GM15510 (cell line): ENCODE data around the gene AMH.

ENCODE experiments used
- POLR2A ChIP-seq: IDR thresholded peaks from 3 replicates; pipeline ENCODE4 v1.6.1; 2011; ENCODE audit warnings: borderline replicate concordance; ENCODE audit not compliant: insufficient read length; ENCODE audit errors: extremely low read depth

Gene AMH

DNA sequence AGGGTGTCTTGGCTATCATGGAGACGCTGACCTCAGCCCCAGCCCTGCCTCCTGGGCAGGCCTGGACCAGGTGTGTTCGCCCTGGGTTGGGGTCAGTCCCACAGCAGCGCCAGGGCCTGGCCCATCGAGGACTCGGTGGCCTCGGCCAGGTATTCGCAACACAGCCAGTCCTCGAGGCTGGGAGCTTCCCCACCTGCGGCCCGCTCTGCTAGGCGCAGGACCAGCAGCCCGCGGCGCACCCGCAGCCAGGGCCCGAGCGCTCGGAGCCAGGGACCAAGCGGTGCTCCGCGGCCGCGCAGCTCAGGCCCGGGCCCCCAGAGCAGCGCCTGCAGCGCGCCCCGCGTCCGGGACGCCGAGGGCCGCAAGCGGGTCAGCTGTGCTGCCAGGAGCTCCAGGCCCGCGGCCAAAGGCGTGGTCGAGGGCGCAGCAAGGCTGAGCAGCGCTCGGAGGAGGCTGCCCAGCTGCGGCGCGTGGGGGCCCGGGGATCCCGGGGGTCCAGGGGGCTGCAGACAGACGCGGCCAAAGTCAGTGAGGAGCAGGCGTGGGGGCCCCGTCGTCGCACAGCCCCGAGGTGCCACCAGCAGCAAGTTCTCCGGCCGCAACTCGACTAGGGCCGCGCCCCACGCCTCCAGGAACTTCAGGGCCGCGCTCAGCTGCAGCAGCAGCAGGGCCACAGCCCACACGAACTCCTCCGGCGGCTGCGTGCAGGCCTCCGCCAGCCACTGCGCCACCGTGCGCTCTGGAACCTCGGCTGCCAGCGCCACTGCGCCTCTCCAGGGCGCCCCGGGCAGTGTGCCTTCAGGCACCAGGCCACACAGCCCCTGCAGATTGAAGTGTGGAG is 26.7 kb downstream of the AMH start:
- TF ChIP-seq POLR2A: no peak

DNA sequence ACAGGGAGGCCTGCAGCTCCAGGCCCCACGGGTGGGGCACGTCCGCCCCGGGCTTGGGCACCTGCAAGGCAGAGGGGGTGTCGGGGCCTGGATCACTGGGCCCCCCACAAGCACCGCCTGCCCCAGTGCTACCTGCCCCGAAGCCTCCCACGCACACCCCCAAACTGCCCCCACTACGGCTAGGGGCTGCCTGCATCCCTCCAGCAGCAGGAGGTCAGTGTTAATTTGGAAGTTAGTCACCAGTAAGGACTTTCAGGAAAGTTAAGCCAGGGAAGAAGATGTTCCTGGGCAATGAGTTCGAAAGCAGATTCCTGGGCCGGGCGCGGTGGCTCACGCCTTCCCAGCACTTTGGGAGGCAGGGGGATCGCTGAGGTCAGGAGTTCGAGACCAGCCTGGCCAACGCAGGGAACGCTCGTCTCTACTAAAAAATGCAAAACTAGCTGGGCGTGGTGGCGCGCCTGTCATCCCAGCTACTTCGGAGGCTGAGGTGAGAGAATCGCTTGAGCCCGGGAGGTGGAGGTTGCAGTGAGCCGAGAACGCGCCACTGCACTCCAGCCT is 27.4 kb downstream of the AMH start:
- no peak for TF ChIP-seq POLR2A

DNA sequence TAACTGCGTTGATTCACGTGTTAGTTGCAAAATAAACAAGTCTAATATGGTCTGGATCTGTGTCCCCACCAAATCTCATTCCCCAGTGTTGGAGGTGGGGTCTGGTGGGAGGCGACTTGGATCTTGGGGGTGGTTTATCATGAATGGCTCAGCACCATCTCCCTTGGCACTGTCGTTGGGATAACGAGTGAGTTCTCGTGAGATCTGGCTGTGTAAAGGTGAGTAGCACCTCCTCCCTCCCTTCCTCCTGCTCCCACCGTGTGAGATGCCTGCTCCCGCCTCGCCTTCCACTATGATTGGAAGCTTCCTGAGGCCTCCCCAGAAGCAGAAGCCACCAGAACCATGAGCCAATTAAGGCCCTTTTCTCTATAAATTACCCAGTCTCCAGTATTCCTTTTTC is 28.0 kb downstream of the AMH start:
- no peak for TF ChIP-seq POLR2A

DNA sequence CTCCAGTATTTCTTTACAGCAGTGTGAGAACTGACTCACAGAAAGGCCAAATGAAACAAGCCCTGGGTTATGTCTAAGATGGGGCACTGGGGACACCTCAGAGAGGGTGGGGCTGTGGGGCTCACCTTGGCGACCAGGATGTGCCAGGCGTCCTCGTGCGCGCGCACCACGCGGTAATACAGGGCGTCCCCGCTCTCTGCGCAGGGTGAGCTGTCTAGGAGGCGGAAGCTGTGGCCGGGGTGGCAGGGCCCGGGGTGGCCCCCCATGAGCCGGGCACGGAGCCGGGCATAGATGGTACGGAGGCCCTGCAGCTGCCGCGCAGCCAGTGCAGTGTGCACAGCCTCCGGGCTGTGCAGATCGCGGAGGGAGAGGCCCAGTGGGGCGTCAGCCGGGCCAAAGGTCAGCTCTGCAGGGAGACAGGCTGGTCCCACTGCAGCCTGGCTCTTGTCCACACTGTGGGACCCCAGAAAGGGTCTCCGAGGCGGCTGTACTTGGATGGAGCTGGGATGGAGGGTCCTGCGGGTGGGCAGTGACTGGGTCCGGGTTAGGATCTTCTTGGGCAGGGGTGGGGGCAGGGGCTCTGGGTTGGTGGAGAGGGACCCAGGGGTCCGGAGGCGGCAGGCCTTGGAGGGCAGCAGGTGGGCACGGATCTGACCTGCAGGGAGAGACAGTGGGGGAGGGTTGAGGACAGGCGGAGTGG is 29.5 kb downstream of the AMH start:
- TF ChIP-seq POLR2A: no peak

DNA sequence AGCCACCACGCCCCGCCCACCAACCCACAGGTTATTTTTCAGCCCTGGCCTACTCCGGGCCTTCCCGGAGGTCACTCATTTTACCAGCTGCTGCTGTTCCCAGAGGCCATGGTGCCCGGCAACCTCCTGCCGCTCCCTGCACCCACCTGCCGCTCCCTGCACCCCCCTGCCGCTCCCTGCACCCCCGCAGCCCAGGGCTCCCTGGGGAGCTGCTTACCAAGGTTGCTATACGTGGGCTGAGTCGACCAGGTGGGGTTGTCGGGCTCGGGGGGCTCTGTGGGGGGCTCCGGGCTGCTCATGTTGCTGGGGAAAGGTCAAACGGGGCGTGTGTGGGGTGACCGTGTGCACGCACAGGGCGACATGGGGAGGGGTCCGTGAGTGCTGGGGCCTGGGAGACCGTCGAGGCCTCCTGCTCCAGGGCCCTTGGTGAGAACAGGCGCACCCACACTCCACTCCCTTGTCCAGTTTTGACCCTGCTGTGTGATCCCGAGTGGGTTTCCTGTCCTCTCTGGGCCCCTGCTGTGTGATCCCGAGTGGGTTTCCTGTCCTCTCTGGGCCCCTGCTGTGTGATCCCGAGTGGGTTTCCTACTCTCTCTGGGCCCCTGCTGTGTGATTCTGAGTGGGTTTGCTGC is 31.6 kb downstream of the AMH start:
- TF ChIP-seq POLR2A: no peak

DNA sequence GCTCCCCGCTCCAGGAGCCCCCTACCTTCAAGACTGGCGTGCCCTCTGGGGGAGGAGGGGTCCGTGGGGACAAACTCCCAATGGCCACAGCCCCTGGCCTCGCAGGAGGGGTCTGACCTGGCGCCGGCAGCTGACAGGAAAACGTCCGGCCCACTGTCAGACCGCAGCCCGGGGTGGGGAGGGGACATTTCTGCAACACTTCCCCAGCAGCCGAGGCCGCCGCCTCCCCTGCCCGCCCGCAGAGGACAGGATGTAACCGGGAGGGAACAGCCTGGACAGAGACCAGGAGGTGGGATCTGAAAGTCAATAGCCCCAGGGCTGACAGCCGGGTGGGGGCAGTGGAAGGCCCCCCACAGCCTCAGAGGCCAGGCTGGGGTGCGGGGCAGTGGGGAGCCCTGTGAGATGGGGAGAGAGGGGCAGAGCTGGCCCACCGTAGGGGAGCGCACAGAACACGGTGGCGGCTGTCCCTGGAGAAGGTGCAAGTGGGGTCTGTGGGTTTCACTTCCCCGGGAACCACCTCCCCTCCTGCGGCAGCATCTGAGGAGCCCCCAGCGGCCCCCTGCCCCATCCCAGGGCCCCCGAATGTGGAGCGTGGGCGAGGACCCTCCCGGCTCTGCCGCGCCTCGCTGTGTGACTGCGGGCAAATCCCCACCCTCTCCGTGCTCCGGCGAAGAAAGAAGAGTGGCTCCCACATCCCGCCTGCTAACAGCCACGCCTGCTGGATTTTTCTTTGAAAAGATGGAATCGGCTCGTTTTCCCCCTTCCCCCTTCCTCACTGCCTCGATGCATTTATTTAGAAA is 33.1 kb downstream of the AMH start, which contains the start of gene PEAK3:
PEAK3 (minus strand) TSS at position 114 of the 800 bp plus-strand sequence. CDS start 1,244 bp downstream, outside the sequence.
- no peak for TF ChIP-seq POLR2A

DNA sequence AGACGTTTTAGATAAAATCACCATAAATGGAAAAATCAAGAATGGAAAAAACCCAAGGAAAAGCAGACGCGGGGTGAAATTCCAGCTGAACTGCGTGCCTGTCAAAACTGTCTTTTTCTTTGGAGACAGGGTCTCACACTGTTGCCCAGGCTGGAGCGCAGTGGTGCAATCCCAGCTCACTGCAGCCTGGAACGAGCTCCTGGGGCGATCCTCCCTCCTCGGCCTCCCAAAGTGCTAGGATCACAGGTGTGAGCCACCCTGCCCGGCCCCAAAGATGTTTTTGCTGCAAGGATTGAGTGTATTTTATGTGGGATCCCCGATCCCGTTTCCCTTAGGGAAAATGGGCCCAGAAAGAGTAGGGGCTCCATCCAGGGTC is 33.7 kb downstream of the AMH start:
- TF ChIP-seq POLR2A: no peak

DNA sequence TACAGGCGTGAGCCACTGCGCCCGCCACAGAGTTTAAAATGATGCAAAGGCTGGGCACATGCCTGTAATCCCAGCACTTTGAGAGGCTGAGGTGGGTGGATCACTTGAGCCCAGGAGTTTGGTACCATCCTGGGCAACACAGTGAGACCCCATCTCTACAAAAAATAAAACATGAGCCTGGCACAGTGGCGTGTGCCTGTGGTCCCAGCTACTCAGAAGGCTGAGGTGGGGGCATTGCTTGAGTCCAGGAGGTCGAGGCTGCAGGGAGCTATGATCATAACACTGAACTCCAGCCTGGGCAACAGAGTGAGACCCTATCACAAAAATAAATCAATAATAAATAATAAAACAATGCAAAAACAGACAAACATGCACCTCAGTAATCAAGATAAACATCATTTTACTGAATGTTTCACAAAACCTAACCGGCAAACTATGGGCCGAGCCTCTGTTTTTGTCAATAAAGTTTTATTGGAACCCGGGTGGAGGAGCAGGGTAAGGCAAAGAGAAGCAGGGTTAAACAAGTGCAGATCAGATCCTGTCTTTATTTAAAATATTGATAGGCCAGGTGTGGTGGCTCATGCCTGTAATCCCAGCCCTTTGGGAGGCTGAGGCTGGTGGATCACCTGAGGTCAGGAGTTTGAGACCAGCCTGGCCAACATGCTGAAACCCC is 34.8 kb downstream of the AMH start:
- no peak for TF ChIP-seq POLR2A

DNA sequence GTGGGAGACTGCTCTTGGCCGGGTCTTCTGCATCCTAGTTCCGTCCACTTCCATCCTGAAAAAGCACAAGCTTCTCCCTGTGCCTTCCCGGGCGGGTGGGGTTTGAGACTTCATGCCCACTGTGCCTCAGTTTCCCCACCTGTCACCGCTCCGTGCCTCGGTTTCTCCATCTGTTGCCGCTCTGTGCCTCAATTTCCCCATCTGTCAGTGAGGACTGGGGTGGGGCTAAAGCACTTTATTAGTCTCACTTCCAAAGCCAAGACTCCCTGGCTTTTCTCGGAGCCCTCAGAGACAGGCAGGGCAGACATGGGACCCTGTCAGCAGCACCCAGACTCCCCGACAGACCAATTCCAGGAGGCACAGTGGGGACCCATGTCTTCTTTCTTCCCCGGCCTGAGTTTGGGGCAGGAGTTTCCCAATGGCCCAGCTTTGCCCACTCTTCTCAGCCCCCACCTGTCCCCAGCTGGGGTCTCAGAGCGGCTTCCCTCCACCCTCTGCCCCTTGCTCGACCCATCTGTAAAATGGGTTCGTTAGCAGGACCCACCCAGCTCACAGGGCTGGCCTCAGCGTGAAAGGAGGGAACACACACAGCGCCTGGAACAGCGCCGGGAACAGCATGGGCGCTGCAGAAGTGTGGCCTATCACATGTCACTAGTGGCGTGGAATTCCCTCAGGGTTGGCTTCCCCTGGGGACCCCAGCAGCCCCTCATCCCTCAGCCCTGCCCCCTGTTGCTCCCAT is 37.4 kb downstream of the AMH start:
- no peak for TF ChIP-seq POLR2A

DNA sequence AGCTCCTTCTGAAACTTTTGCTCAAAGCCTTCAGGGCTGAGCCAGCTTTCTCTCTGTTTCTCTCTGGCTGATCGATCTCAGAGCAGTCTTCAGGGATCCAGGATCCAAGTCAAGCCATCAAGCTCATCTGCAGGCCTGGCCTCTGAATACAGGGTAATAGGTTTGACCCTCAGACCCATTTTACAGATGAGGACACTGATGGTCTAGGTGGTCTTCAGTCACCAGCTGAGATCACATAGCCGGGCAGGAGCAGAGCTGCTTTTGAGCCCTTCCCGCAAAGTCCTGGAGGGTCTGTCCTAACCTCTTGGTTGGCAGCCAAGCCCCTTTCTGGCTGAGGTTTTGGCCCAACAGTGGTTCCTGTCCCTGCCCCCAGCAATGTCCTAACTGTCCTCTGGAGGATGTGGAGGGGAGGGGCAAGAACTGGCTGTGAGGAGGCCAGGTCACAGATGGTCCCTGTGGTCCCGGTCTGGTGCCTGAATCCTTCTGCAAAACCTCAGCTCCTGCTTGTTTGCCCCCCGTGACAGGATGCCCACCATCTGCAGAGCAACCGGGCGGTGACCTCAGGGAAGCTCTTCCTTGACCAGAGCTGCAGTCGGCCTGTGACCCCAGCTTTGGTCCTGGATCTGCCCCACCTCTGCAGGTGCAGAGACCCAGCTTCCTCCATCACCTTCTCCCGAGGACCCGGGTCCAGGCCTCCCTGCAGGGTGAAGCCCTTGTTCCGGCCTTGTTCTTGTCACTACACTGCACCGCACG is 38.6 kb downstream of the AMH start:
- no peak for TF ChIP-seq POLR2A

DNA sequence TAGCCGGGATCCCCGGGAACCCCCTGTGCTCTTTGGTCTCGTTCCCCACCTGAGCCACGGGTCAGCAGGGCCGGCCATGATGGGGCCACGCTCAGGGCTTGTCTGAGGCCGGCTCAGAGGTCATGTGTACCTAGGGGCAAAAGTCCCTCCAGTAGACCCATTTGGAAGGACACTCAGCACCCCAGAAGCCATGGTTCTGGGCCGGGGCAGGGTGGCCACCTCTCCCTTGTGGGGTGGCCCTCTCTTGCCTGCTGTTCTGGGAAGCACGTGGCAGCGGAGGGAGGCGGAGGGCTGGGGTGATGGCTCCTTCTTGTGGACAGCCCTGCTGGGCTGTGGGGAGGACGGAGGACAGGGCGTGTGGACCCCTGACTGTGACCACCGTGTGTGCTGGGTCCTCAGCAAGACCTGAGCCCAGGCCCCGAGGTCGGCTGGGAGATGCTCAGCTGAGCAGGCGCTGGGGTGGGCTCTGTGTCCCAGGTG is 39.3 kb downstream of the AMH start:
- no peak for TF ChIP-seq POLR2A
